GM23338 (cell line): ENCODE results near the gene UIMC1. TPM values are rescaled to one million over a fixed set of nuclear protein-coding genes. Genes with fewer than 3 reads are reported as not detected.
A peak's percentile ranks its signal among the peaks of the same experiment; 100 is the strongest.

Source experiments
- ATAC-seq: fragments of 200-7000 bp; cut with Tn5 transposase; 3 replicates; pipeline ENCODE4 v1.9.1; 2020
- DNase-seq: peaks from one replicate; pipeline ENCODE4 v3.0.0-alpha.2; 2015; ENCODE audit warnings: low spot score
- H2AFZ ChIP-seq: fragments of 200-600 bp; sonication (generic); 2 replicates; pipeline ENCODE4 v1.8.0; 2016; ENCODE audit warnings: antibody characterized with exemption, mild to moderate bottlenecking, moderate library complexity
- H3F3A ChIP-seq: fragments of 200-600 bp; sonication (generic); replicated peaks from 2 replicates; pipeline ENCODE4 v1.8.0; 2017; ENCODE audit warnings: antibody characterized with exemption, mixed run types, low read depth
- H3K27ac ChIP-seq: fragments of 200-600 bp; sonication (generic); 2 replicates; pipeline ENCODE4 v1.6.1; 2016; ENCODE audit warnings: low read depth
- H3K27me3 ChIP-seq: fragments of 200-600 bp; sonication (generic); 2 replicates; pipeline ENCODE4 v1.8.0; 2016; ENCODE audit warnings: mild to moderate bottlenecking, mixed run types, moderate library complexity; ENCODE audit not compliant: insufficient read depth
- H3K36me3 ChIP-seq: fragments of 200-600 bp; sonication (generic); 2 replicates; pipeline ENCODE4 v1.8.0; 2016; ENCODE audit warnings: mild to moderate bottlenecking; ENCODE audit not compliant: insufficient read depth
- H3K4me1 ChIP-seq: fragments of 200-600 bp; sonication (generic); 2 replicates; pipeline ENCODE4 v1.8.0; 2016; ENCODE audit warnings: mild to moderate bottlenecking, moderate library complexity; ENCODE audit not compliant: insufficient read depth
- H3K4me2 ChIP-seq: fragments of 200-600 bp; sonication (generic); 2 replicates; pipeline ENCODE4 v1.7.1; 2017; ENCODE audit warnings: mixed run types
- H3K4me3 ChIP-seq: fragments of 200-600 bp; sonication (generic); 2 replicates; pipeline ENCODE4 v1.6.1; 2016; ENCODE audit warnings: mixed run types
- H3K79me2 ChIP-seq: fragments of 200-600 bp; sonication (generic); replicated peaks from 2 replicates; pipeline ENCODE4 v1.8.0; 2017; ENCODE audit warnings: mild to moderate bottlenecking; ENCODE audit not compliant: insufficient read depth
- H3K9me2 ChIP-seq: fragments of 200-600 bp; sonication (generic); 2 replicates; pipeline ENCODE4 v1.8.0; 2017; ENCODE audit not compliant: insufficient read depth
- H4K20me1 ChIP-seq: fragments of 200-600 bp; sonication (generic); replicated peaks from 2 replicates; pipeline ENCODE4 v1.8.0; 2017; ENCODE audit warnings: mild to moderate bottlenecking; ENCODE audit not compliant: insufficient read depth
- H3K27ac Mint-ChIP-seq: 2 replicates; pipeline ENCODE4 v1.8.0; 2020; ENCODE audit warnings: inconsistent platforms, mild to moderate bottlenecking, moderate library complexity, mixed read lengths
- H3K27me3 Mint-ChIP-seq: 3 replicates; pipeline ENCODE4 v1.8.0; 2022; ENCODE audit warnings: low read depth, mild to moderate bottlenecking, moderate library complexity, mixed read lengths, inconsistent platforms; ENCODE audit not compliant: insufficient read depth, poor library complexity
- H3K36me3 Mint-ChIP-seq: 3 replicates; pipeline ENCODE4 v1.8.0; 2021; ENCODE audit warnings: low read depth, mild to moderate bottlenecking, inconsistent platforms, moderate library complexity, mixed read lengths
- H3K4me1 Mint-ChIP-seq: 3 replicates; pipeline ENCODE4 v1.8.0; 2020; ENCODE audit warnings: mild to moderate bottlenecking, inconsistent platforms, mixed read lengths
- H3K4me3 Mint-ChIP-seq: 3 replicates; pipeline ENCODE4 v1.8.0; 2021; ENCODE audit warnings: moderate library complexity, mild to moderate bottlenecking, inconsistent platforms, mixed read lengths
- H3K9me3 Mint-ChIP-seq: 3 replicates; pipeline ENCODE4 v1.8.0; 2020; ENCODE audit warnings: moderate library complexity, mild to moderate bottlenecking, inconsistent platforms, mixed read lengths
- CREB1 ChIP-seq: fragments of 250-450 bp; sonication (Bioruptor Pico); IDR thresholded peaks from 2 replicates; pipeline ENCODE4 v1.5.0; 2020; ENCODE audit warnings: low read depth, mild to moderate bottlenecking, moderate library complexity
- ETS1 ChIP-seq: IDR thresholded peaks from 2 replicates; pipeline ENCODE4 v1.6.1; 2016; ENCODE audit warnings: antibody characterized with exemption
- EZH2 ChIP-seq: fragments of 200-600 bp; sonication (generic); IDR thresholded peaks from one replicate; pipeline ENCODE4 v1.8.0; 2017; ENCODE audit warnings: antibody characterized with exemption, mild to moderate bottlenecking, low read depth; ENCODE audit not compliant: unreplicated experiment
- EZH2phosphoT487 ChIP-seq: fragments of 200-600 bp; sonication (generic); IDR thresholded peaks from one replicate; pipeline ENCODE4 v1.8.1; 2018; ENCODE audit warnings: antibody characterized with exemption; ENCODE audit not compliant: unreplicated experiment
- JUNB ChIP-seq: IDR thresholded peaks from one replicate; pipeline ENCODE4 v1.6.1; 2016; ENCODE audit warnings: antibody characterized with exemption; ENCODE audit not compliant: unreplicated experiment
- NANOG ChIP-seq: IDR thresholded peaks from 2 replicates; pipeline ENCODE4 v1.6.1; 2016; ENCODE audit warnings: antibody characterized with exemption, borderline replicate concordance
- POLR2AphosphoS5 ChIP-seq: IDR thresholded peaks from 2 replicates; pipeline ENCODE4 v1.6.1; 2016; ENCODE audit warnings: antibody characterized with exemption, low read depth
- REST ChIP-seq: IDR thresholded peaks from one replicate; pipeline ENCODE4 v1.6.1; 2018; ENCODE audit warnings: antibody characterized with exemption; ENCODE audit not compliant: unreplicated experiment
- STAT1 ChIP-seq: IDR thresholded peaks from one replicate; pipeline ENCODE4 v1.6.1; 2016; ENCODE audit warnings: antibody characterized with exemption; ENCODE audit not compliant: unreplicated experiment
- ZNF114 ChIP-seq: fragments of 250-450 bp; sonication (Bioruptor Pico); IDR thresholded peaks from 2 replicates; pipeline ENCODE4 v1.5.0; 2020; ENCODE audit warnings: mild to moderate bottlenecking, moderate library complexity
- ZNF331 ChIP-seq: fragments of 250-450 bp; sonication (Bioruptor Pico); IDR thresholded peaks from 2 replicates; pipeline ENCODE4 v1.5.0; 2020; ENCODE audit warnings: low read depth, mild to moderate bottlenecking, moderate library complexity
- ZNF462 ChIP-seq: fragments of 250-450 bp; sonication (Bioruptor Pico); IDR thresholded peaks from 2 replicates; pipeline ENCODE4 v1.5.0; 2020; ENCODE audit warnings: mild to moderate bottlenecking, moderate library complexity
- polyA plus RNA-seq: library from polyadenylated mRNA; unstranded; fragments of >200 nt; fragmentation: Nextera tagmentation; extraction: Ambion mirVana; gene quantifications from 2 replicates; pipeline ENCODE4 v1.2.1, GENCODE V29; 2016
- total RNA-seq: library from RNA; depleted of rRNA; stranded (reverse); fragments of >200 nt; shearing (Covaris generic); gene quantifications from 2 replicates; pipeline ENCODE4 v1.2.3, GENCODE V29; 2014
- TF ChIP-seq, protein P1 (sequence below), 2 experiments: fragments of 200-600 bp in 1 of 2; sonication (generic) in 1 of 2; conservative IDR thresholded peaks; 2 replicates each; pipeline versions ENCODE4 v1.5.1 to v1.6.1; 2016 to 2017; ENCODE audit warnings: antibody characterized with exemption in 2 of 2, low read depth in 2 of 2, mild to moderate bottlenecking in 2 of 2, moderate library complexity in 1 of 2

The UIMC1 gene
- total and polyA plus RNA-seq, 2 experiments from 2014 or later = 36.4 to 40.1 TPM

GRCh38 chr5:176904276-176904675, 102.3 kb downstream of the UIMC1 start:
- Mint-ChIP-seq H3K4me3 (no peak overlapping the region), H3K27ac (no peak overlapping the region), H3K9me3 (no peaks in the 10 kb centered on the region), H3K27me3 (peaks cover 2% of the 10 kb centered on the region), H3K36me3 (peaks cover 47% of the 10 kb centered on the region), H3K4me1 (peaks cover 10% of the 10 kb centered on the region)
- Histone ChIP-seq H4K20me1 (no peaks in the 10 kb centered on the region; the same call in none of the 2 replicates), H3K36me3 (peaks cover 44% of the 10 kb centered on the region), H3K27me3 (no peaks in the 10 kb centered on the region), H3K79me2 (no peaks in the 10 kb centered on the region), H3K4me1 (0 out of 2 replicates have a peak, but pooled peaks cover 3% of the 10 kb centered on the region), H3K27ac (0 out of 2 replicates have a peak overlapping the region, but pooled peaks have one; percentile 17), H3K4me3 (no peak overlapping the region), H3K4me2 (no peak overlapping the region), H2AFZ (no peak overlapping the region), H3K9me2 (no peaks in the 10 kb centered on the region), H3F3A (no peaks in the 10 kb centered on the region)
- no peak for ATAC-seq
- TF ChIP-seq ZNF331 (CRISPR knock-in tag) (no peak), CREB1 (CRISPR knock-in tag) (no peak), EZH2 (no peak), ZNF462 (CRISPR knock-in tag) (no peak), REST (no peak), EZH2phosphoT487 (no peak), ZNF114 (CRISPR knock-in tag) (no peak), JUNB (no peak), STAT1 (no peak), POLR2AphosphoS5 (no peak), ETS1 (no peak), NANOG (no peak)
- TF ChIP-seq, protein P1, sequence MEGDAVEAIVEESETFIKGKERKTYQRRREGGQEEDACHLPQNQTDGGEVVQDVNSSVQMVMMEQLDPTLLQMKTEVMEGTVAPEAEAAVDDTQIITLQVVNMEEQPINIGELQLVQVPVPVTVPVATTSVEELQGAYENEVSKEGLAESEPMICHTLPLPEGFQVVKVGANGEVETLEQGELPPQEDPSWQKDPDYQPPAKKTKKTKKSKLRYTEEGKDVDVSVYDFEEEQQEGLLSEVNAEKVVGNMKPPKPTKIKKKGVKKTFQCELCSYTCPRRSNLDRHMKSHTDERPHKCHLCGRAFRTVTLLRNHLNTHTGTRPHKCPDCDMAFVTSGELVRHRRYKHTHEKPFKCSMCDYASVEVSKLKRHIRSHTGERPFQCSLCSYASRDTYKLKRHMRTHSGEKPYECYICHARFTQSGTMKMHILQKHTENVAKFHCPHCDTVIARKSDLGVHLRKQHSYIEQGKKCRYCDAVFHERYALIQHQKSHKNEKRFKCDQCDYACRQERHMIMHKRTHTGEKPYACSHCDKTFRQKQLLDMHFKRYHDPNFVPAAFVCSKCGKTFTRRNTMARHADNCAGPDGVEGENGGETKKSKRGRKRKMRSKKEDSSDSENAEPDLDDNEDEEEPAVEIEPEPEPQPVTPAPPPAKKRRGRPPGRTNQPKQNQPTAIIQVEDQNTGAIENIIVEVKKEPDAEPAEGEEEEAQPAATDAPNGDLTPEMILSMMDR (conservative IDR thresholded peaks at IDR 0.05; ENCODE audit: low read depth in 2 of 2) = no peak
- DNase-seq = no peak
